Hematopoietic multipotent progenitor cell treated with erythropoietin and hydrocortisone succinate and interleukin-3 and kit ligand, for 17 days (in vitro differentiated cells): ENCODE results near the gene HPF1.
A peak's percentile ranks its signal among the peaks of the same experiment; 100 is the strongest.
"Not testable (repeated sequence)": the region's sequence is repeated elsewhere in the genome, so short reads cannot be mapped to it uniquely, and the experiment has no call there.

Experiments used
- DNase-seq: peaks from one replicate; pipeline ENCODE4 v3.0.0-alpha.2; 2015; ENCODE audit warnings: low spot score

HPF1 gene

DNA sequence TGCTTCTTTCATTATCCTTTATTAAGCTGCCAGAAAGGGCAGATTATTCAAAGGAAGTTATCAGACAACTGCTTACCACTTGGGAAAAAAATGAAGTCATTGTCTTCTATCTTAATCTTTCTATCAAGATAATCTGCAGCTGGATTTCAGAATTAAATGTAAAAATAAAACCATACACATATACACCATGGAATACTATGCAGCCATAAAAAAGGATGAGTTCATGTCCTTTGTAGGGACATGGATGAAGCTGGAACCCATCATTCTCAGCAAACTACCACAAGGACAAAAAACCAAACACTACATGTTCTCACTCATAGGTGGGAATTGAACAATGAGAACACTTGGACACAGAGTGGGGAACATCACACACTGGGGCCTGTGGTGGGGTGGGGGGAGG, 19.1 kb downstream of the HPF1 start:
- not testable (repeated sequence) for DNase-seq

DNA sequence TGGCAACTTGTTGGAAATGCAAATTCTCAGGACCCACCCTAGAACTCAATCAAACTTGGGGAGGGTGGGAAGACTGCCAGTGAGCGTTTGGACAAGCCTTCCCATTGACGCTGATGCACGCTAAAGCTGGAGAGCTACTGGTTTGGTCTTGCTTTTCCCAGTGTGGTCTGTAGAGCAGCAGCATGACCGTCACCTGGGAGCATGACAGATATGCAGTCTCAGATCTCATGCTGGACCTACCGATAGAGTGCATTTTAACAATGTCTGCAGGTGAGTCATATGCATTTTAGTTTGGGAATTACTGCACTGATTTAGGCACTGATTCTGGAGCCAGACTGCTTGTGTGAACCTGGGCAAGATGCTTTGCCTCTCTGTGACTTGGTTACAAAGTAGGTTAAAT, 27.2 kb downstream of the HPF1 start:
- DNase-seq: no peak

DNA sequence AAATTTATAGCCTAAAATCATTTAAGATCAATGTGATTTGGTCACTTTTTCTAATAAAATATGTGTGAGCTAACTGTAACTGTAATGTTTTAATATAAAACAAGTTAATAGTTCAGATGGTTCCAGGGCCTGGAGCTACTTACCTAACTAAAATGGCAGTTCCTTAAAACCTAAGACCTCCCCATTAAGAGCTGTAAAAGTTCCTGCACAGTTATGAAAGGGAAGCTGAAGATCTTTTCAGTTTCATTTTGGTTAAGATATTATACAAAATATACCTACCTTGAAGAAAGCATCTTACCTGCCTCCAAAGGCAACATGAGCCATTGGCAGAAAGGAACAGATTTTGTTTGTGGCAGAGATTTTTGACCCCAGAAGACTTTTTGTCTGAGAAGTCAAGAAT, 30.1 kb downstream of the HPF1 start:
- DNase-seq: no peak

DNA sequence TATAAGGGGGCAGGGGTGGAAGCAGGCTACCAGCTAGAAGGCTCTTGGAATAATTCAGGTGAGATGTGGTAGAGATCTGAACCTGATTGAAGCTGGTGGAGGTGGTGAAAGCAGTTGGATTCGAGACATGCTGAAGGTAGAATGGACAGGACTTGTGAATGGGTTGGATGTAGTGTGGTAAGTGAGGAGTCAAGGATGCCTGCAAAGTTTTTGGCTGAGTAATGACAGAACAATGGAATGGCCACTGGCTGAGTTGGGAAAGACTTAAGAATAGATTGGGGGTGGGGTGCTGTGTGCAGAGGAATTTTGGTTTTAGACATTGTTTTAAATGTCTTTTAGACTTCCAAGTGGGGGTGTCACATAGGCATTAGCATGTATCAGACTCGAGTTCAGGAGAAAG, 33.5 kb downstream of the HPF1 start:
- no peak for DNase-seq

DNA sequence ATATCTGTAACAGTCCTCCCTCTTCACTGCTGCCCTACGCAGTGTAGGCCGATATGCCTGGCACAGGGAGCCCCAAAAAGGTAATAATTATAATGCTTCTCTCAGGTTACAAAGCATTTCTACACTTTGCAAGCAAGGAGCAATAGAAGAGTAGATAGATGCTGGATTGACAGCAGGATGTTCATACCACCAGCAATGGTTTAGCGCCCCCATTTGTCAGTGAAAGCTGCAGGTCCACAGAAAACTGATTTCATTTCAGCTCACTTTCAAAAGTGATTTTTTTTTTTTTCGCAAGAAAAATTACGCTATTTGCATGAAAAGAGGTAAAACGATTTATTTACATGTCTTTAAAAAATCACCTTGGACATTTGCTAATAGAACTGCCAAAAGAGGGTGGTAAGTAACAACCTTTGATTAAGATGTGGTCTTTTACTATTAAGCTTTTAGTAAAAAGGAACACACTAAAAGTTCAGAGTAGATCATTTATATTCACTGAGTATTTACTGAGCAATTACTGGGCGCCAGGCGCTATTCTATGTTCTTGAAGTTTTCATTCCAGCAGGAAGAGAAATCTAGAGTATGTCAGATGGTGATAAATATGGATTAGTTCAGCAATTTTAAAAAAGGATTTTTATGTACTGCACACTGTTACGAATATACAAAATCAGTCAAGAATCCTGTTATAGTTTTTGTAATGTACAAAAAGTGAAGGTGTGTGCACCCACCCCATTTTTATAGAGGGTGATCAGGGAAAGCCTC, 34.4 kb downstream of the HPF1 start:
- peak; percentile 44 for DNase-seq

DNA sequence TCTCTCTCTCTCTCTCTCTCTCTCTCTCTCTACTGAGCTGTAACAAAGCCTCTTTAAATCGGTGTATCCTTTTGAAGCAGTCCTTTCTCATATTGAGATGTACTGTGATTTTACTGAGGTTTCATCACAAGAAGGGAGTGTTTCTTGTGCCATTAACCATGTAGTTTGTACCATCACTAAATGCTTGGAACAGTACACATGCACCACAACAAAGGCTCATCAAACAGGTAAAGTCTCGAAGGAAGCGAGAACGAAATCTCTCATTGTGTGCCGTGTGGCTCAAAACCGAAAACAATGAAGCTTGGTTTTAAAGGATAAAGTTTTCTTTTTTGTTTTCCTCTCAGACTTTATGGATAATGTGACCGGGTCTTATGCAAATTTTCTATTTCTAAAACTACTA, 37.2 kb downstream of the HPF1 start:
- DNase-seq: no peak

DNA sequence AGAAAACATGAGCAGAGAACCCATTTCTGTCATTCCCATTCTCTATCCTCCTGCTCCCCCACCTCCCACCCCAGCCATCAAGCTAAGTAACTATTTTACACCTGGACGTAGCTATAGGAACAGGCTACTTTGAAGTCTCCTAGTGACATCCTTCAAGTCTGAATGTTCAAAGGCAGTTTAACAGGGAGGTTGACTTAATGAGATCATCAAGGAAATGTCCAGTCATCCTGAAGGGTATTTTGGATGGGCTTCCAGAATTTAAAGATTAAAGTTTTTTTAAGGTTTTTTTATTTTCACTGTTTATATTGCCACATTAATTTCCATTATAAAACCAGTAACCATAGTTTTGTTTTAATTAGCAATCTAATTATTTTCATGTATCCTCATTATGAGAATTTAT, 41.1 kb downstream of the HPF1 start:
- no peak for DNase-seq

DNA sequence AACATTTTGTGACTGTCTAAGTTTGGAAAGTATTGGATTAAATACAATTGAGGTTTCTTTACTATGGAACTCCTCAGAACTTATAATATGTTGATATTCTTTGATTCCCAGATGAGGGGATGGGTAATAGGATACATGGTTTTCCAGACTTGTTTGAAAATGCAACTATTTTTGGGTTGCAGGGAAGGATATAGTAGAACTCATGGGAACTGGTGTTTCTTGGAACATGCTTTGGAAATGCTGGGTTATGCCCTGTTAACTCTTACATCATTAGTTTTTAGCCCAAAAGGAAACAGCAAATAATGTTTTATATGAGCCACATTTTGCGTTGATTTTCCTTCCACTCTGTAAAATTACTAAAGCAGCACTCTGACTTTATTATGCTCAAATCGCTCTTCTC, 41.9 kb downstream of the HPF1 start:
- no peak for DNase-seq

DNA sequence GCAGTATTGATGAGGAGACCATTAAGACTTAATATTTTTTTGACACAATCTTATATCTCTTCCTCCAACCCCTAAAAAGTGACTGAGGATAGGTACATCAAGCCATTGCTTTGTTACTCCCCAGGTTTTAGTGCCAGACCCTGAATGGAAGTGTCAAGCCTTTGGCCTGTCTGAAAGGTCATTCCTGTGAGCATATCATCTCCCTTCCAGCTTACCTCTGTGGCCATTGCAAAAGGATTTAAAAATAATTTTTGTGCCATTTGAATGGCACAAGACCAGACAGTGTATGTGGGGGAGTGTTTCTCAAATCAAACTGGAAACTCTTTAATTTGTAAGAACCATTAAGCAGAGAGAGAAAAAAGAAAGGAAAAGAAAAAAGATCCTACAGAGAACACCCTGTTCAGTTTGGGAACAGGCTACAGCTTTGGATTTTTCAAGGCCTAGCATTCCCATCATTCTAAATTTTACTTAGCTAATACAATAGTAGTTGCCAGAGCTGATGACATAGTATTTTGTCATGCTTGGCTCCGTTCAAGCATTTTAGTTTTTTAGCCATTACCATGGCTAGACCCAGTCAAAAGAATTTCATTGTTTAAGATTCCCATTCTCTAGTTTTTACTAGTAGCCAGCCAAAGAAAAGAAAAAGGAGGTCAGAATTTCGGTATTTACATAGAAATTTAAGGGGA, 49.6 kb downstream of the HPF1 start:
- DNase-seq: no peak

DNA sequence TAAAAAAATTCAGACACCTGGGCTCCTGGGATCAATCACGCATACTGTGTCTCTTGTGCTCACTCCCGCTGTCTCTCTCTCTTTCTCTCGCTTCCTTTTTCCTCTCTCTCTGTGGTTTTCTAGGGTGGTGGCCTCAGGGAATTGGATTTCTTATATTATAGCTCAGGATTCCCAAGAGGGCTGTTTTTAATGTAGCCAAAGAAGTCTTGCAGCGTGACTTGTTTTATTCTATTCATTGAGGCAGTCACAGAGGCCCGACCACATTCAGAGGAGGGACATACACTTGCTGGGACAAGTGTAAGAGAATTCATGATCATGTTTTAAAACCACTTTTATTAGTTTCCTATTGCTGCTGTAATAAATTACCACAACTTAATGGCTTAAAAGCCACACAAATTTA, 59.4 kb downstream of the HPF1 start:
- DNase-seq: no peak

DNA sequence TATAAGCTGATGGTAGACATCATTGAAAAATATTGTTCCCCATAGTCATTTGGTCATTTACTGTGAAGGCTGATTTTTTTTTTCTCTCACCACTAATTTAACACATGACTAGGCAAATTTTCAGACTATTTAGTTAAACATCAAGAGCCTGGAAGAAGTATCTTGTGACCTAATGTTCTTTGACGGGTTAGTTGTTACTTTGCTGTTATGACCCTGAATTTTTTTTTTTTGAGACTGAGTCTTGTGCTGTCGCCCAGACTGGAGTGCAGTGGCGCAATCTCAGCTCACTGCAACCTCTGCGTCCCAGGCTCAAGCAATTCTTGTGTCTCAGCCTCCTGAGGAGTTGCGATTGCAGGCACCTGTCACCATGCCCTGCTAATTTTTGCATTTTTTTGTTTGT, 67.0 kb downstream of the HPF1 start:
- no peak for DNase-seq

DNA sequence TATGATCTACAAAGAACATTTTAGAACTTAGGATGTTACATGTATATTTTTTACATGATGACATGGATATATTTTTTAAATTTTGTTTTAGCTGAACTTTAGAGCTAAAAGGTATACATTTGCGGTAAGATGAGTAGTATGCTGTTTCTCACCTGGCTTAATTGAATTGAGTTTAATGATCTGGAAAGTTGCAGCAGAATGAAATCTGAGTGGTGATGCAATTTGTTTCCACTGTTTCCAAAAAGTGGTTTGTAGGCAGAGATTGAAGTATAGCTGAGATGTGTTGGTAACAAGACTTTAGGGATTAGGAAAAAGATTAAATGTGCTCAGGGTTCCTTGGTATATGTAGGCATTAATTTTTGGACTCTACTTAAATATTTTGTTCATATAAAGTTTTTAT, 68.1 kb downstream of the HPF1 start:
- DNase-seq: no peak

DNA sequence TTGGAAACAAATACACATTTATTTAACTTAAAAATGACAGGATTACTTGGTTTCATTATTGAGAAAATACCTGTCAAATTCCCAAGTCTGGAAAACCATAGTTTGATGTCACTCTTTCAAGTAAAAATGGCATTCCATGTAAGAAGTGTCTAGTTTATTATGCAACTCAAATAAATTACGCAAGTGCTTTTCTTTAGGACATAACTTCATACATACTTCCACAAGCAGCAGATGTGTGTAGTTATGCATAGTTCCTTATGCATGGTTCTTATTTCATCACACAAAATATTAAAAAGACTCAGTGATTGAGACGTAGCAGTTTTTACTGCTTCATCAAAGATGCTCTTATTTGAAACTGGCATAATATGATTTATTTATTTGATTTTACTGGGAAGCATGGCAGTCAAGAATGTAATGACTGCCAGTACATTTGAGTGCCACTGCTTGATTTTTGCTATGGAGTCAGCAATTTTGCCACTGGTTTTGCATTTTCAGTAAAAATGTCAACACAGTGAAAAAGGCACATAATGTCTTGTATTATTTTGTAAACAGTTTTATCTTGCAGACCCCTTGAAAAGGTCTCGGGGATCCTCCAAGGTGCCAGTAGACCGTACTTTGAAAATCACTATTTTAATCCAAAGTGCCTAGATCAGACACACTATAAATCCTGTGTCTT, 75.2 kb downstream of the HPF1 start:
- DNase-seq: no peak
